ENCODE results near the gene DTX1. TPM values are rescaled to one million over a fixed set of nuclear protein-coding genes. Genes with fewer than 3 reads are reported as not detected.

DTX1 gene
- total RNA-seq, 1 experiment from 2014 or later, result 227 TPM

DNA sequence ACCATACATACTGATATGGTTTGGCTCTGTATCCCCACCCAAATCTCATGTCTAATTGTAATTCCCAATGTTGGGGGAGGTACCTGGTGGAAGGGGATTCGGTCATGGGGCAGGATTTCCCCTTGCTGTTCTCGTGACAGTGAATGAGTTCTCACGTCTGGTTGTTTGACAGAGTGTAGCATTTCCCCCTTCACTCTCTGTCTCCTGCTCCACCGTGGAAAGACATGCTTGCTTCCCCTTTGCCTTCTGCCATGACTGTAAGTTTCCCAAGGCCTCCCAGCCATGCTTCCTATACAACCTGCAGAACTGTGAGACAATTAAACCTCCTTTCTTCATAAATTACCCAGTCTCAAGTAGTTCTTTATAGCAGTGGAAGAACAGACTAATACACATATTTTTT is 28.8 kb upstream of the DTX1 start:
- Histone ChIP-seq H3K9me2 (replicated peaks; ENCODE audit: insufficient read depth, low read length) (no peaks in the 10 kb centered on the region), H3K4me3 (ENCODE audit: low read length) (no peak overlapping the region), H3K4me2 (ENCODE audit: low read depth, low read length, poor library complexity, severe bottlenecking) (no peak overlapping the region), H4K20me1 (ENCODE audit: insufficient read depth, low read depth, low read length) (no peaks in the 10 kb centered on the region), H3K4me1 (ENCODE audit: low read length) (peaks cover 4% of the 10 kb centered on the region), H3K79me2 (ENCODE audit: low read length) (no peaks in the 10 kb centered on the region), H3K27ac (ENCODE audit: low read length) (no peak overlapping the region), H3K36me3 (ENCODE audit: insufficient read depth, low read length) (no peaks in the 10 kb centered on the region), H3K9me3 (ENCODE audit: low read length) (no peaks in the 10 kb centered on the region), H2AFZ (ENCODE audit: low read length) (no peak overlapping the region), H3K27me3 (ENCODE audit: low read length) (no peaks in the 10 kb centered on the region), H3K9ac (ENCODE audit: low read length) (no peak overlapping the region)
- no peak for DNase-seq

DNA sequence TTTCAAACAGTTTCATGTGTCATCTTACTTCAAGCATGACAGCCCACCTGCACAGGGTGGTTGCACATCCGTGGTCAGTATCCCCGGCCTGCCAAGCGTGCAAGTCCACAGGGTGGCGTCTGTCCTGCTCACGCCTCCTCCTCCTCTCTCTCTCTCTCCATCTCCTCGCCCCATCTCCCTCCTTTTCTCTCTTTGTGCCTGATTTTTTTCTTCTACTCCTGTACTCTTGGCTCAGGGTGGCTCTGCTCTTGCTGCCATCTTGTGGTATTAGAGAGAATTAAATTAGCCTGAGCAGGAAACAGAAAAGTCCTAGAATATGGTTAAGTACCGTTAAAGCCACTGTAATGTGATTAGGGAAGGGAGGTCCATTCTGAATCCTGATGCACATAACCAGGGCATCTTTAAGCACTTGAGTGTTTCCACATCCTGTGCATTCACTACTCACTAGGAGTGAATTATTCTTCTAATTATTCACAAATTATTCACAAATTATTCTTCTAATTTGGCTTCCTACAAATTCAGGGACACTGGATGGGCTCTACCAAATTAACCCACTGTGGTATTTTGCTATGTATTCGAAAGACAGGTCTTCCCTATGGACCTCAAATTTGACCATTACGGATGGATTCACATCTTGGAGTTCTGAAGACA is 25.5 kb upstream of the DTX1 start:
- H3K36me3 ChIP-seq (ENCODE audit: insufficient read depth, low read length), result no peaks in the 10 kb centered on the region
- no peak overlapping the region for H2AFZ ChIP-seq (ENCODE audit: low read length)
- no peak overlapping the region for H3K27ac ChIP-seq (ENCODE audit: low read length)

DNA sequence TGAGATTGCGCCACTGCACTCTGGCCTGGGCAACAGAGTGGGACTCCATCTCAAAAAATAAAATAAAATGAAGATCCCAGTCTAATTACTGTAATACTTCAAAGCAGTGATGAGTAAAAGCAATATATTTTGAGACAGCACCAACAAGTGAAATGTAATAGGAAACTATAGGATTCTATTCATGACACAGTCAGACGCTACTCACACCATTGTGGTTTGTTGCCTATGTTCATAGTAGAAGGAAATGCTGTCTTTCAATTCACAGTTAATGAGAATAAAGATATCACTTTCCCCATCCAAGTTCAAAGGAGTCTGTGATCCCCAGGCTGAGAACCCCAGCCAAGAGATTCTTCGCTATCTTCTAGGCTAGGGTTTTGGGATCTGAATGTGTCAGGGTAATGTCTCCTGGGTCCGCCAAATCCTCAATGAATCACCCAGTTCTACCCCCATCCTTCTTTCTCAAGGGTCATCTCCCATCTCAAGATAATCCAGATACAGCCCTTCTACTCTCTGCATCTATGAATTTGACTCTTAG is 16.6 kb upstream of the DTX1 start:
- H3K4me2 ChIP-seq (ENCODE audit: low read depth, low read length, poor library complexity, severe bottlenecking), result no peak overlapping the region
- no peaks in the 10 kb centered on the region for H3K9me3 ChIP-seq (ENCODE audit: low read length)
- H4K20me1 ChIP-seq (ENCODE audit: insufficient read depth, low read depth, low read length), result no peaks in the 10 kb centered on the region
- no peak overlapping the region for H3K4me3 ChIP-seq (ENCODE audit: low read length)
- H3K9me2 ChIP-seq (replicated peaks; ENCODE audit: insufficient read depth, low read length), result no peaks in the 10 kb centered on the region
- no peak overlapping the region for H2AFZ ChIP-seq (ENCODE audit: low read length)
- no peaks in the 10 kb centered on the region for H3K27me3 ChIP-seq (ENCODE audit: low read length)
- no peak overlapping the region for H3K9ac ChIP-seq (ENCODE audit: low read length)
- no peaks in the 10 kb centered on the region for H3K36me3 ChIP-seq (ENCODE audit: insufficient read depth, low read length)
- H3K4me1 ChIP-seq (ENCODE audit: low read length), result no peaks in the 10 kb centered on the region
- H3K79me2 ChIP-seq (ENCODE audit: low read length), result no peaks in the 10 kb centered on the region
- no peak overlapping the region for H3K27ac ChIP-seq (ENCODE audit: low read length)
- no peak for DNase-seq

More for the DNA sequence above, 25.5 kb upstream of the DTX1 start:
- Histone ChIP-seq H3K27me3 (ENCODE audit: low read length) (no peaks in the 10 kb centered on the region), H4K20me1 (ENCODE audit: insufficient read depth, low read depth, low read length) (no peaks in the 10 kb centered on the region), H3K9ac (ENCODE audit: low read length) (no peak overlapping the region), H3K9me2 (replicated peaks; ENCODE audit: insufficient read depth, low read length) (no peaks in the 10 kb centered on the region), H3K9me3 (ENCODE audit: low read length) (no peaks in the 10 kb centered on the region), H3K4me3 (ENCODE audit: low read length) (no peak overlapping the region), H3K4me2 (ENCODE audit: low read depth, low read length, poor library complexity, severe bottlenecking) (no peak overlapping the region), H3K79me2 (ENCODE audit: low read length) (no peaks in the 10 kb centered on the region), H3K4me1 (ENCODE audit: low read length) (peaks cover under 1% of the 10 kb centered on the region; the same call in 1 of the 2 replicates)
- DNase-seq, result peak; percentile 78

DNA sequence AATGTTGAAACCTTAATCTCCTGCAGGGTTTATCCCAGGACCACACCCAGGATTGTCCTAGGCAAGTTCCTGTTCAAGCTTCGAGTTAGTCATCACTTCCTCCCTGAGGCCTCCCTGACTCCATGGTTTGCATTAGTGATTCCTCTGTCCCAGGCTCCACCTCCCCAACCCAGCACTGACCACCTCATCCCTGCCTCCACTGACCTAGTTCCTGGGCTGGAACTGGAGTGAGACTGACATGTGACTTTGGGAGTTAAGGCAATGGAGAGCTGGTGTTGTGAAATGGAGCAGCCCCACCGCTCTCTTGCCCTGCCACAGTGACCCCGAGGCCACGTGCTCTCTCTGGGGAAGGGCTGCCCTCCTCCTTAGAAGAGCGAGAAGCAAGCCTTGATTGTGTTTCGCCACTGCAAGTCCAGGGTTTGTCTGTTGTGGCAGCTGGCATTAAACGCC is 15.8 kb upstream of the DTX1 start:
- no peak overlapping the region for H3K4me2 ChIP-seq (ENCODE audit: low read depth, low read length, poor library complexity, severe bottlenecking)
- no peak overlapping the region for H3K27ac ChIP-seq (ENCODE audit: low read length)
- H2AFZ ChIP-seq (ENCODE audit: low read length), result no peak overlapping the region

DNA sequence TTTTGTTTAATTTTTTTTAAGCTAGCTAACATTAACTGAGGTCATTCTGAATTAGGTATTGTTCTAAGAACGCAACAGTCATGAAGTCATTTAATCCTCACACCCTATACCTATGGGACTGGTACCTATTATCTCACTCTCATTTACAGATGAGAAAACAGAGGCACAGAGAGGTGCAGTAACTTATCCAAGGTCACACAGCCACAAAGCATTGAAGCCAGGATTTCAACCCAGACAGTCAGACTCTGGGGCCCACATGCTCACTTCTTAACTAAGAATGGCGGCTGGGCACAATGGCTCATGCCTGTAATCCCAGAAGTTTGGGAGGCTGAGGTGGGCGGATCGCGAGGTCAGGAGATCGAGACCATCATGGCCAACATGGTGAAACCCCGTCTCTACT is 15.0 kb upstream of the DTX1 start:
- Histone ChIP-seq H3K9ac (ENCODE audit: low read length) (no peak overlapping the region), H3K36me3 (ENCODE audit: insufficient read depth, low read length) (no peaks in the 10 kb centered on the region), H3K79me2 (ENCODE audit: low read length) (no peaks in the 10 kb centered on the region), H3K4me3 (ENCODE audit: low read length) (no peak overlapping the region), H3K9me2 (replicated peaks; ENCODE audit: insufficient read depth, low read length) (no peaks in the 10 kb centered on the region), H2AFZ (ENCODE audit: low read length) (no peak overlapping the region), H4K20me1 (ENCODE audit: insufficient read depth, low read depth, low read length) (no peaks in the 10 kb centered on the region), H3K9me3 (ENCODE audit: low read length) (no peaks in the 10 kb centered on the region), H3K4me2 (ENCODE audit: low read depth, low read length, poor library complexity, severe bottlenecking) (no peak overlapping the region), H3K4me1 (ENCODE audit: low read length) (no peaks in the 10 kb centered on the region), H3K27me3 (ENCODE audit: low read length) (no peaks in the 10 kb centered on the region), H3K27ac (ENCODE audit: low read length) (no peak overlapping the region)
- no peak for DNase-seq

More for the DNA sequence above, 15.8 kb upstream of the DTX1 start:
- Histone ChIP-seq H3K4me1 (ENCODE audit: low read length) (no peaks in the 10 kb centered on the region), H3K9me2 (replicated peaks; ENCODE audit: insufficient read depth, low read length) (no peaks in the 10 kb centered on the region), H3K79me2 (ENCODE audit: low read length) (no peaks in the 10 kb centered on the region), H3K27me3 (ENCODE audit: low read length) (no peaks in the 10 kb centered on the region), H3K4me3 (ENCODE audit: low read length) (no peak overlapping the region), H3K36me3 (ENCODE audit: insufficient read depth, low read length) (no peaks in the 10 kb centered on the region), H4K20me1 (ENCODE audit: insufficient read depth, low read depth, low read length) (no peaks in the 10 kb centered on the region), H3K9me3 (ENCODE audit: low read length) (no peaks in the 10 kb centered on the region), H3K9ac (ENCODE audit: low read length) (no peak overlapping the region)
- no peak for DNase-seq

DNA sequence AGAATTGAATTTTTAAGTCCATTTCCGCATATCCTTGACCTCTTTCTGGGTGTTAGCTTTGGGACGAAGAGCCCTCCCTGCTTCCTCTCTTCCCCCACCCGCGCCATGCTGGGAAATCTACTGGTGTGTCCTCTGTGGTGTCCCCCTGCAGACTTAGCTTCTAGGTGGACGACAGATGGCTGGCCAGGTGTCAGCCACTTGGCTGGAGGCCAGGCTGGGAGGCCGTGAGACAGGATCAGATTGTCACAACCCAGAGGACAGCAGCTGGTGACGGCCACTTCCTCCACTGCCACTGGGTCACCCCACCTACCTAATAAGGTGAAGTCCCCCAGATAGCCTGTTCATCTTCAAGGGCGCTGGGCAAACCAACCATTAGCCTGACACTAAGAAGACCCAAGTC is 13.3 kb upstream of the DTX1 start:
- Histone ChIP-seq H3K27me3 (ENCODE audit: low read length) (no peaks in the 10 kb centered on the region), H3K9ac (ENCODE audit: low read length) (no peak overlapping the region), H2AFZ (ENCODE audit: low read length) (no peak overlapping the region), H3K27ac (ENCODE audit: low read length) (no peak overlapping the region), H3K4me2 (ENCODE audit: low read depth, low read length, poor library complexity, severe bottlenecking) (no peak overlapping the region), H4K20me1 (ENCODE audit: insufficient read depth, low read depth, low read length) (no peaks in the 10 kb centered on the region), H3K36me3 (ENCODE audit: insufficient read depth, low read length) (no peaks in the 10 kb centered on the region), H3K9me3 (ENCODE audit: low read length) (no peaks in the 10 kb centered on the region), H3K4me1 (ENCODE audit: low read length) (no peaks in the 10 kb centered on the region), H3K9me2 (replicated peaks; ENCODE audit: insufficient read depth, low read length) (no peaks in the 10 kb centered on the region), H3K4me3 (ENCODE audit: low read length) (no peak overlapping the region), H3K79me2 (ENCODE audit: low read length) (no peaks in the 10 kb centered on the region)
- no peak for DNase-seq

DNA sequence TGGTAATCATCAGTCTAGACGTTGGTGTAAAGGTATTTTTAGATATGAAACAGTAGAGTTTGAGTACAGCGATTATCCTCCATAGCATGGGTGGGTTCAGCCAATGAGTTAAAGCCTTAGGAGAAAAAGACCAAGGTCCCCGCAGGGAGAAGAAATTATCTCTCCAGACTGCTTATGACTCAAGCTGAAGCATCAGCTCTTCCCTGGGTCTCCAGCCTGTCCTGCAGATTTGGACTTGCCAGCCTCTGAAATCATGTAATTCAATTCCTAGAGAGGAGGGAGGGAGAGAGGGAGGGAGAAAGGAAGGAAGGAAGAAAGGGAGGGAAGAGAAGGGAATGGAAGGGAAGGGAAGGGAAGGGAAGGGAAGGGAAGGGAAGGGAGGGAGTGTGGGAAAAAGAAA is 12.0 kb upstream of the DTX1 start:
- H3K9me2 ChIP-seq (replicated peaks; ENCODE audit: insufficient read depth, low read length), result no peaks in the 10 kb centered on the region
- H3K4me1 ChIP-seq (ENCODE audit: low read length), result peaks cover 8% of the 10 kb centered on the region
- no peak for DNase-seq
- no peaks in the 10 kb centered on the region for H3K9me3 ChIP-seq (ENCODE audit: low read length)
- no peak overlapping the region for H3K27ac ChIP-seq (ENCODE audit: low read length)
- no peaks in the 10 kb centered on the region for H3K79me2 ChIP-seq (ENCODE audit: low read length)
- no peaks in the 10 kb centered on the region for H3K27me3 ChIP-seq (ENCODE audit: low read length)
- no peak overlapping the region for H3K4me2 ChIP-seq (ENCODE audit: low read depth, low read length, poor library complexity, severe bottlenecking)
- no peak overlapping the region for H2AFZ ChIP-seq (ENCODE audit: low read length)
- H3K4me3 ChIP-seq (ENCODE audit: low read length), result no peak overlapping the region
- no peaks in the 10 kb centered on the region for H4K20me1 ChIP-seq (ENCODE audit: insufficient read depth, low read depth, low read length)
- no peaks in the 10 kb centered on the region for H3K36me3 ChIP-seq (ENCODE audit: insufficient read depth, low read length)
- H3K9ac ChIP-seq (ENCODE audit: low read length), result no peak overlapping the region

DNA sequence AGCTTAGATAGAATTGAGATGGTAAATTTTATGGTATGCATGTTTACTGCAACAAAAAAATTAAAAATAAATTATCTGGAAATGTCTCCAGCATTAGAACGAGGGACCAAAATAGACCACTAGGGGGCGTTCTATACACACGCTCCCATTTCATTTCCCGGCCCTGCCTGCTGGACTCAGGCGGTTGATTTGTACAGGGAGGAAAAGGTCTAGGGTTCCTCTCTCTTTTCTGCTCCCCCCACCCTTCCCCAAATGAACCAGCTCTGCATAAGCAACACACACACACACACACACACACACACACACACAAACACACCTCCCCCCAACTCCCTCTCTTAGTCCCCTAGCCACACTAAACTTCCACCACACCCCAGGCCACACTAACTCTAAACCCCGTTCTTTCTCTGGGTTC is 7.8 kb upstream of the DTX1 start:
- Histone ChIP-seq H3K9me3 (ENCODE audit: low read length) (no peaks in the 10 kb centered on the region), H3K27ac (ENCODE audit: low read length) (peak overlapping the region; percentile 93), H3K36me3 (ENCODE audit: insufficient read depth, low read length) (no peaks in the 10 kb centered on the region), H3K9ac (ENCODE audit: low read length) (peak overlapping the region; percentile 67), H3K79me2 (ENCODE audit: low read length) (no peaks in the 10 kb centered on the region), H2AFZ (ENCODE audit: low read length) (peak overlapping the region; percentile 70; the same call in 1 of the 2 replicates), H3K27me3 (ENCODE audit: low read length) (no peaks in the 10 kb centered on the region), H4K20me1 (ENCODE audit: insufficient read depth, low read depth, low read length) (no peaks in the 10 kb centered on the region), H3K9me2 (replicated peaks; ENCODE audit: insufficient read depth, low read length) (no peaks in the 10 kb centered on the region), H3K4me2 (ENCODE audit: low read depth, low read length, poor library complexity, severe bottlenecking) (peak overlapping the region; percentile 60), H3K4me1 (ENCODE audit: low read length) (peaks cover 49% of the 10 kb centered on the region), H3K4me3 (ENCODE audit: low read length) (peak overlapping the region; percentile 10; the same call in 1 of the 2 replicates)
- DNase-seq, result peak; percentile 94
